DND-41 (cell line): Measurements from ENCODE around the gene CREB3L2.

Experiments used
- EZH2 ChIP-seq: IDR thresholded peaks from 3 replicates; pipeline ENCODE4 v1.6.1; 2012; ENCODE audit warnings: borderline replicate concordance, low read depth, mild to moderate bottlenecking, moderate library complexity, low read length, inconsistent platforms; ENCODE audit not compliant: severe bottlenecking
- TF ChIP-seq, protein P1 (sequence below): IDR thresholded peaks from 2 replicates; pipeline ENCODE4 v1.5.1; 2012; ENCODE audit warnings: borderline replicate concordance, low read length, moderate library complexity, mild to moderate bottlenecking; ENCODE audit not compliant: poor library complexity, severe bottlenecking; ENCODE audit errors: extremely low read depth

DNA sequence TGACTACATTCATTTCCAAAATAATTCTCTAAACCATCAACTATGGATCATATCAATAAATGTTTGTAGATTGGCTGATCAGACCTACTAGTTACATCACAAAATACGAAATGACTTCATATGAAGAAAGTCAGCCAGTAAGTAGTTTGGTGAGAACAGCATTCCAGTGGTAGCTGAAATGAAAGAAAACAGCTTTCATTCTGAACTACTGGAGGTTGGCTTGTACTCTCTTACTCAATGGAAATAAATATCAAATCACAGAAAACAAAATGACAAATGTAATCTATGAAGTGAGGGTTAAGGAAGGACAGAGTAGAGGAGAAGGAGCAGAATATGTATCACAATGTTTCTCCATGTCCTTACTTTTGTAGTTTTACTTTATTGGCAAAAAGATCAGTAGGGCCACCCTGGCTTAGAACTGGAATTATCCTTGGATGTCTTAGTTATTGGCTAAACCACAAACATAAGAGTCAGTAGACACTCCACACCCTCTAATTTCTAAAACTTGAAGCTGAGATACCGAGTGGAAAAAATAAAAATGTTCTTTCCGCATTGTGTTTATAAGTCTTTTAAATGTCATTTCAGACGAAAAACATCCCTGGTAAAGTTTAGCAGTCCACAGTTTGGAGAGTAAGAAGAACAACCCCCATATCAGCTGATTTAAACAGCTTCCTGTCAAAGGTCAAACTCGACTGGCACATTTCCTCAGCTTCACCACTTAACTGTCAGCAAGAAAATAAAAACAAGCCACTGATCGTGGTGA, 81.1 kb downstream of the CREB3L2 start:
- TF ChIP-seq, protein P1, sequence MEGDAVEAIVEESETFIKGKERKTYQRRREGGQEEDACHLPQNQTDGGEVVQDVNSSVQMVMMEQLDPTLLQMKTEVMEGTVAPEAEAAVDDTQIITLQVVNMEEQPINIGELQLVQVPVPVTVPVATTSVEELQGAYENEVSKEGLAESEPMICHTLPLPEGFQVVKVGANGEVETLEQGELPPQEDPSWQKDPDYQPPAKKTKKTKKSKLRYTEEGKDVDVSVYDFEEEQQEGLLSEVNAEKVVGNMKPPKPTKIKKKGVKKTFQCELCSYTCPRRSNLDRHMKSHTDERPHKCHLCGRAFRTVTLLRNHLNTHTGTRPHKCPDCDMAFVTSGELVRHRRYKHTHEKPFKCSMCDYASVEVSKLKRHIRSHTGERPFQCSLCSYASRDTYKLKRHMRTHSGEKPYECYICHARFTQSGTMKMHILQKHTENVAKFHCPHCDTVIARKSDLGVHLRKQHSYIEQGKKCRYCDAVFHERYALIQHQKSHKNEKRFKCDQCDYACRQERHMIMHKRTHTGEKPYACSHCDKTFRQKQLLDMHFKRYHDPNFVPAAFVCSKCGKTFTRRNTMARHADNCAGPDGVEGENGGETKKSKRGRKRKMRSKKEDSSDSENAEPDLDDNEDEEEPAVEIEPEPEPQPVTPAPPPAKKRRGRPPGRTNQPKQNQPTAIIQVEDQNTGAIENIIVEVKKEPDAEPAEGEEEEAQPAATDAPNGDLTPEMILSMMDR: no peak
- TF ChIP-seq EZH2: no peak
